HepG2 (cell line): ENCODE results near the gene ASXL1. TPM values are rescaled to one million over a fixed set of nuclear protein-coding genes. Genes with fewer than 3 reads are reported as not detected.
A peak's percentile ranks its signal among the peaks of the same experiment; 100 is the strongest.

Experiments used
- ARNT ChIP-seq: fragments of 450-650 bp; IDR thresholded peaks from 2 replicates; pipeline ENCODE4 v1.6.1; 2017
- ARNT2 ChIP-seq: sonication (generic); formaldehyde crosslinking; IDR thresholded peaks from 2 replicates; pipeline ENCODE4 v1.8.0; 2022; ENCODE audit warnings: mild to moderate bottlenecking, low read depth, missing genetic modification reagents, moderate library complexity
- ARNTL ChIP-seq: sonication (generic); formaldehyde crosslinking; IDR thresholded peaks from 2 replicates; pipeline ENCODE4 v1.4.0; 2020; ENCODE audit warnings: mild to moderate bottlenecking, missing genetic modification reagents
- BORCS8-MEF2B ChIP-seq: sonication (generic); formaldehyde crosslinking; IDR thresholded peaks from 2 replicates; pipeline ENCODE4 v1.8.0; 2022; ENCODE audit warnings: mild to moderate bottlenecking, missing genetic modification reagents
- CERS6 ChIP-seq: sonication (generic); formaldehyde crosslinking; IDR thresholded peaks from 2 replicates; pipeline ENCODE4 v1.5.0; 2020; ENCODE audit warnings: missing genetic modification reagents
- HIVEP1 ChIP-seq: sonication (generic); formaldehyde crosslinking; IDR thresholded peaks from 2 replicates; pipeline ENCODE4 v1.4.0; 2020; ENCODE audit warnings: mild to moderate bottlenecking, missing genetic modification reagents
- KAT2B ChIP-seq: fragments of 150-350 bp; IDR thresholded peaks from 2 replicates; pipeline ENCODE4 v1.6.1; 2014; ENCODE audit warnings: low read depth, low read length, borderline replicate concordance
- MATR3 ChIP-seq: sonication (generic); formaldehyde crosslinking; IDR thresholded peaks from 2 replicates; pipeline ENCODE4 v1.4.0; 2020; ENCODE audit warnings: missing genetic modification reagents
- MYPOP ChIP-seq: sonication (generic); formaldehyde crosslinking; IDR thresholded peaks from 2 replicates; pipeline ENCODE4 v1.8.1; 2023; ENCODE audit warnings: mild to moderate bottlenecking, moderate library complexity, missing genetic modification reagents
- NFIC ChIP-seq: IDR thresholded peaks from 2 replicates; pipeline ENCODE4 v1.6.1; 2012; ENCODE audit warnings: mild to moderate bottlenecking, low read length, inconsistent platforms
- NFKB2 ChIP-seq: sonication (generic); formaldehyde crosslinking; IDR thresholded peaks from 2 replicates; pipeline ENCODE4 v1.4.0; 2020; ENCODE audit warnings: missing genetic modification reagents, borderline replicate concordance
- PAF1 ChIP-seq: IDR thresholded peaks from 2 replicates; pipeline ENCODE4 v1.6.1; 2016; ENCODE audit warnings: missing genetic modification reagents, missing compliant biosample characterization
- SAFB2 ChIP-seq: sonication (generic); formaldehyde crosslinking; IDR thresholded peaks from 2 replicates; pipeline ENCODE4 v1.5.1; 2020; ENCODE audit warnings: missing genetic modification reagents, low read depth, mild to moderate bottlenecking, borderline replicate concordance
- SIN3A ChIP-seq: IDR thresholded peaks from 2 replicates; pipeline ENCODE4 v1.6.1; 2011; ENCODE audit warnings: low read depth, mild to moderate bottlenecking, control low read depth, low read length, borderline replicate concordance
- SYNCRIP ChIP-seq: fragments of 200-400 bp; formaldehyde crosslinking; IDR thresholded peaks from 2 replicates; pipeline ENCODE4 v1.6.1; 2018; ENCODE audit warnings: mild to moderate bottlenecking, low read depth, low read length; ENCODE audit not compliant: insufficient read depth
- TBX2 ChIP-seq: sonication (generic); formaldehyde crosslinking; IDR thresholded peaks from 2 replicates; pipeline ENCODE4 v1.5.0; 2020; ENCODE audit warnings: missing genetic modification reagents, mild to moderate bottlenecking, borderline replicate concordance
- TOPORS ChIP-seq: sonication (generic); formaldehyde crosslinking; IDR thresholded peaks from 2 replicates; pipeline ENCODE4 v1.8.0; 2023; ENCODE audit warnings: mild to moderate bottlenecking, missing genetic modification reagents
- ZBTB26 ChIP-seq: IDR thresholded peaks from 2 replicates; pipeline ENCODE4 v1.6.1; 2016; ENCODE audit warnings: missing compliant biosample characterization, missing genetic modification reagents, borderline replicate concordance
- ZBTB7B ChIP-seq: sonication (generic); formaldehyde crosslinking; IDR thresholded peaks from 2 replicates; pipeline ENCODE4 v1.4.0; 2020; ENCODE audit warnings: missing genetic modification reagents
- ZMYM4 ChIP-seq: sonication (generic); formaldehyde crosslinking; IDR thresholded peaks from 2 replicates; pipeline ENCODE4 v1.8.1; 2023; ENCODE audit warnings: mild to moderate bottlenecking, missing genetic modification reagents
- ZNF326 ChIP-seq: sonication (generic); formaldehyde crosslinking; IDR thresholded peaks from 2 replicates; pipeline ENCODE4 v1.4.0; 2020; ENCODE audit warnings: missing genetic modification reagents, borderline replicate concordance
- ZNF362 ChIP-seq: sonication (generic); formaldehyde crosslinking; IDR thresholded peaks from 2 replicates; pipeline ENCODE4 v1.4.0; 2020; ENCODE audit warnings: missing genetic modification reagents, mild to moderate bottlenecking, borderline replicate concordance
- ZNF572 ChIP-seq: sonication (generic); formaldehyde crosslinking; IDR thresholded peaks from 2 replicates; pipeline ENCODE4 v1.5.1; 2020; ENCODE audit warnings: mild to moderate bottlenecking, missing genetic modification reagents
- ZNF629 ChIP-seq: sonication (generic); formaldehyde crosslinking; conservative IDR thresholded peaks from 2 replicates; pipeline ENCODE4 v1.5.0; 2020; ENCODE audit warnings: missing genetic modification reagents
- ZNF710 ChIP-seq: sonication (generic); formaldehyde crosslinking; IDR thresholded peaks from 2 replicates; pipeline ENCODE4 v1.5.0; 2020; ENCODE audit warnings: mild to moderate bottlenecking, missing genetic modification reagents, borderline replicate concordance
- ZNF781 ChIP-seq: sonication (generic); formaldehyde crosslinking; IDR thresholded peaks from 2 replicates; pipeline ENCODE4 v1.5.1; 2020; ENCODE audit warnings: borderline replicate concordance, mild to moderate bottlenecking, missing genetic modification reagents; ENCODE audit errors: not compliant biosample characterization
- polyA plus RNA-seq, 8 experiments: library from polyadenylated mRNA; depleted of rRNA in 3 of 8; stranded (reverse) in 7 of 8; unstranded in 1 of 8; fragments of >200 nt; fragmentation: Illumina TruSeq in 4 of 8; extraction: Trizol in 4 of 8; gene quantifications; 2 replicates each; pipeline versions ENCODE4 v1.2.1 to v1.2.3, GENCODE V29; 2011 to 2016; ENCODE audit warnings: low read depth in 4 of 8, missing spikeins in 1 of 8, mixed read lengths in 1 of 8; ENCODE audit not compliant: insufficient read depth in 1 of 8
- total RNA-seq, 5 experiments: library from RNA; depleted of rRNA; stranded (reverse); fragments of >200 nt; fragmentation: Illumina TruSeq; extraction: Trizol; gene quantifications; 2 replicates each; pipeline ENCODE4 v1.2.3, GENCODE V29; 2016; ENCODE audit warnings: low read depth in 1 of 5

Gene ASXL1
- total and polyA plus RNA-seq, 2 of the 13 experiments (the other 11 are each of a cell fraction or from before 2014, with no cell fraction given) = 62.1 to 74.8 TPM

- TF ChIP-seq ZNF326 (CRISPR knock-in tag) (no peak), MATR3 (CRISPR knock-in tag) (no peak), SYNCRIP (no peak), ZNF629 (CRISPR knock-in tag) (no peak), SIN3A (no peak), ZNF710 (CRISPR knock-in tag) (no peak; the same call in 1 of the 2 replicates), SAFB2 (no peak), NFIC (no peak), CERS6 (CRISPR knock-in tag) (no peak), ZNF362 (CRISPR knock-in tag) (no peak), ARNTL (no peak), MYPOP (CRISPR knock-in tag) (no peak), NFKB2 (no peak), TOPORS (CRISPR knock-in tag) (no peak), ZNF572 (peak; percentile 94; the same call in 1 of the 2 replicates), KAT2B (no peak), ARNT2 (CRISPR knock-in tag) (no peak), HIVEP1 (no peak), BORCS8-MEF2B (CRISPR knock-in tag) (no peak), PAF1 (CRISPR knock-in tag) (no peak), ZMYM4 (CRISPR knock-in tag) (peak; percentile 37; the same call in 1 of the 2 replicates), ZBTB7B (CRISPR knock-in tag) (no peak), ARNT (no peak), ZBTB26 (CRISPR knock-in tag) (no peak; the same call in 1 of the 2 replicates), ZNF781 (CRISPR knock-in tag) (no peak), TBX2 (peak; percentile 40)
Observed at GRCh38 chr20:32338665-32339064, 19.5 kb upstream of the ASXL1 start (continued).
